K562 (cell line): ENCODE data around the gene TTYH2. TPM values are rescaled to one million over a fixed set of nuclear protein-coding genes. Genes with fewer than 3 reads are reported as not detected.
A peak's percentile ranks its signal among the peaks of the same experiment; 100 is the strongest.

ENCODE experiments used
- ARID3A ChIP-seq: IDR thresholded peaks from 2 replicates; pipeline ENCODE4 v1.6.1; 2012; ENCODE audit warnings: low read depth, low read length, improper control_type of control experiment, borderline replicate concordance
- CCNT2 ChIP-seq: IDR thresholded peaks from 2 replicates; pipeline ENCODE4 v1.6.1; 2011; ENCODE audit warnings: borderline replicate concordance, low read depth, mild to moderate bottlenecking, moderate library complexity, mixed read lengths, low read length; ENCODE audit not compliant: insufficient read length; ENCODE audit errors: extremely low read depth
- GMEB1 ChIP-seq: fragments of 250-450 bp; sonication (Bioruptor Pico); IDR thresholded peaks from 2 replicates; pipeline ENCODE4 v1.4.0; 2020; ENCODE audit warnings: mild to moderate bottlenecking
- HNRNPUL1 ChIP-seq: fragments of 200-400 bp; formaldehyde crosslinking; IDR thresholded peaks from 2 replicates; pipeline ENCODE4 v1.6.1; 2017; ENCODE audit warnings: low read length
- MYC ChIP-seq, 2 experiments: fragments of 250-450 bp in 1 of 2; sonication (Bioruptor Pico) in 1 of 2; IDR thresholded peaks; 2 replicates each; pipeline versions ENCODE4 v1.5.1 to v1.6.1; 2012 to 2021; ENCODE audit warnings: low read depth in 2 of 2, borderline replicate concordance in 1 of 2, improper control_type of control experiment in 1 of 2, low read length in 1 of 2, mild to moderate bottlenecking in 1 of 2, moderate library complexity in 1 of 2
- PML ChIP-seq: IDR thresholded peaks from 2 replicates; pipeline ENCODE4 v1.6.1; 2012; ENCODE audit warnings: low read length, inconsistent platforms
- PYGO2 ChIP-seq: fragments of 450-650 bp; IDR thresholded peaks from 2 replicates; pipeline ENCODE4 v1.6.1; 2016; ENCODE audit warnings: mild to moderate bottlenecking, missing genetic modification characterization, moderate library complexity, missing compliant biosample characterization
- RB1 ChIP-seq: fragments of 450-650 bp; IDR thresholded peaks from 2 replicates; pipeline ENCODE4 v1.6.1; 2017; ENCODE audit warnings: low read depth, mild to moderate bottlenecking
- SLC30A9 ChIP-seq: fragments of 250-450 bp; sonication (Bioruptor Pico); IDR thresholded peaks from 2 replicates; pipeline ENCODE4 v1.8.0; 2022; ENCODE audit warnings: mild to moderate bottlenecking, moderate library complexity
- SMARCE1 ChIP-seq: fragments of 450-650 bp; IDR thresholded peaks from 2 replicates; pipeline ENCODE4 v1.7.1; 2016; ENCODE audit warnings: mild to moderate bottlenecking
- TEAD4 ChIP-seq, 2 experiments: sonication (generic) in 1 of 2; formaldehyde crosslinking in 1 of 2; IDR thresholded peaks; 2 replicates each; pipeline versions ENCODE4 v1.6.1 to v1.8.0; 2012 to 2022; ENCODE audit warnings: borderline replicate concordance in 1 of 2, inconsistent platforms in 1 of 2, low read length in 1 of 2, mild to moderate bottlenecking in 1 of 2, missing genetic modification reagents in 1 of 2
- TOE1 ChIP-seq, 2 experiments: fragments of 450-650 bp in 1 of 2; sonication (generic) in 1 of 2; formaldehyde crosslinking in 1 of 2; IDR thresholded peaks; 2 replicates each; pipeline versions ENCODE4 v1.7.1 to v1.8.0; 2016 to 2022; ENCODE audit warnings: borderline replicate concordance in 2 of 2, mild to moderate bottlenecking in 2 of 2, antibody characterized with exemption in 1 of 2, inconsistent platforms in 1 of 2, low read depth in 1 of 2, missing genetic modification reagents in 1 of 2, moderate library complexity in 1 of 2
- USF1 ChIP-seq: sonication (generic); formaldehyde crosslinking; IDR thresholded peaks from 2 replicates; pipeline ENCODE4 v1.9.0; 2022; ENCODE audit warnings: mild to moderate bottlenecking, missing genetic modification reagents
- ZFP30 ChIP-seq: fragments of 250-450 bp; sonication (Bioruptor Pico); IDR thresholded peaks from 2 replicates; pipeline ENCODE4 v1.8.0; 2022; ENCODE audit warnings: moderate library complexity, mild to moderate bottlenecking, inconsistent platforms, borderline replicate concordance
- ZFX ChIP-seq: sonication (generic); formaldehyde crosslinking; IDR thresholded peaks from 2 replicates; pipeline ENCODE4 v1.8.0; 2022; ENCODE audit warnings: mild to moderate bottlenecking, missing genetic modification reagents, moderate library complexity
- ZKSCAN1 ChIP-seq: fragments of 150-350 bp; IDR thresholded peaks from 2 replicates; pipeline ENCODE4 v1.6.1; 2016; ENCODE audit warnings: low read depth, low read length
- ZNF518B ChIP-seq: fragments of 250-450 bp; sonication (Bioruptor Pico); IDR thresholded peaks from 2 replicates; pipeline ENCODE4 v1.5.0; 2021; ENCODE audit warnings: mild to moderate bottlenecking, moderate library complexity
- ZNF586 ChIP-seq: fragments of 450-650 bp; formaldehyde crosslinking; conservative IDR thresholded peaks from 2 replicates; pipeline ENCODE4 v1.4.0; 2020; ENCODE audit warnings: mild to moderate bottlenecking, moderate library complexity
- polyA plus RNA-seq, 8 experiments: library from polyadenylated mRNA; depleted of rRNA in 4 of 8; stranded (reverse) in 5 of 8; unstranded in 3 of 8; fragments of >200 nt; fragmentation: Nextera tagmentation in 2 of 8; fragmentation: Illumina TruSeq in 1 of 8; extraction: Ambion mirVana in 2 of 8; extraction: Trizol in 1 of 8; gene quantifications; 2 replicates each; pipeline versions ENCODE4 v1.2.1 to v1.2.3, GENCODE V29; 2011 to 2014; ENCODE audit warnings: inconsistent platforms in 1 of 8, missing spikeins in 1 of 8
- total RNA-seq, 7 experiments: library from RNA; depleted of rRNA in 6 of 7; stranded (reverse); fragments of >200 nt in 6 of 7; fragmentation: Illumina TruSeq in 2 of 7; extraction: Trizol in 2 of 7; gene quantifications; 2 replicates each; pipeline versions ENCODE4 v1.2.1 to v1.2.3, GENCODE V29; 2011 to 2021; ENCODE audit warnings: low replicate concordance in 1 of 7

The TTYH2 gene
- total and polyA plus RNA-seq, 9 of the 15 experiments (the other 6 are each of a cell fraction or from before 2014, with no cell fraction given): 0.03 to 2.0 (median 0.91) TPM

GRCh38 chr17:74282587-74283370 is 69.4 kb downstream of the TTYH2 start (continued):
- TF ChIP-seq TEAD4 (IDR thresholded peaks at IDR 0.05; ENCODE audit: low read length) (peak; percentile 84), TEAD4 (CRISPR knock-in tag; IDR thresholded peaks at IDR 0.05; ENCODE audit: borderline replicate concordance) (no peak), ZKSCAN1 (no peak), RB1 (no peak), ZFX (peak; percentile 36; the same call in 1 of the 2 replicates), ZFP30 (CRISPR knock-in tag) (no peak), ARID3A (no peak), PML (peak; percentile 38; the same call in 1 of the 2 replicates), MYC (IDR thresholded peaks at IDR 0.05; ENCODE audit: low read depth, low read length) (peak; percentile 48; the same call in 1 of the 2 replicates), MYC (CRISPR knock-in tag; IDR thresholded peaks at IDR 0.05; ENCODE audit: borderline replicate concordance, low read depth) (no peak), ZNF586 (no peak), TOE1 (IDR thresholded peaks at IDR 0.05; ENCODE audit: borderline replicate concordance) (peak; percentile 76; the same call in 1 of the 2 replicates), TOE1 (CRISPR knock-in tag; IDR thresholded peaks at IDR 0.05; ENCODE audit: borderline replicate concordance, low read depth) (no peak), CCNT2 (peak; percentile 47), SLC30A9 (CRISPR knock-in tag) (no peak), USF1 (CRISPR knock-in tag) (peak; percentile 70), SMARCE1 (peak; percentile 96), ZNF518B (CRISPR knock-in tag) (no peak), PYGO2 (tag) (peak; percentile 55; the same call in 1 of the 2 replicates), HNRNPUL1 (no peak), GMEB1 (CRISPR knock-in tag) (no peak)
